ENCODE results near the gene LOX.
A peak's percentile ranks its signal among the peaks of the same experiment; 100 is the strongest.
"Not testable (repeated sequence)": the region's sequence is repeated elsewhere in the genome, so short reads cannot be mapped to it uniquely, and the experiment has no call there.

LOX gene

GRCh38 chr5:122112063-122112462 is 34.0 kb upstream of the LOX start:
- TF ChIP-seq POLR2A (IDR thresholded peaks at IDR 0.05; ENCODE audit: low read depth, low read length), result no peak
- no peak for FAIRE-seq

GRCh38 chr5:122111460-122111859 is 33.4 kb upstream of the LOX start:
- FAIRE-seq (no peak), DNase-seq (ENCODE audit: insufficient read length, low spot score) (no peak)
- TF ChIP-seq POLR2A (IDR thresholded peaks at IDR 0.05; ENCODE audit: low read depth, low read length), result no peak

More at GRCh38 chr5:122112063-122112462, 34.0 kb upstream of the LOX start:
- no peak for DNase-seq (ENCODE audit: insufficient read length, low spot score)

- no peak for FAIRE-seq
- no peak for TF ChIP-seq POLR2A (IDR thresholded peaks at IDR 0.05; ENCODE audit: low read depth, low read length)
- no peak for DNase-seq (ENCODE audit: insufficient read length, low spot score)
Observed at GRCh38 chr5:122110987-122111386, 32.9 kb upstream of the LOX start.

- DNase-seq (ENCODE audit: insufficient read length, low spot score), result no peak
- FAIRE-seq, result no peak
- TF ChIP-seq POLR2A (IDR thresholded peaks at IDR 0.05; ENCODE audit: low read depth, low read length), result no peak
Observed at GRCh38 chr5:122107016-122107415, 29.0 kb upstream of the LOX start.

- FAIRE-seq (no peak), DNase-seq (ENCODE audit: insufficient read length, low spot score) (no peak)
- TF ChIP-seq POLR2A (IDR thresholded peaks at IDR 0.05; ENCODE audit: low read depth, low read length), result no peak
Observed at GRCh38 chr5:122105909-122106308, 27.9 kb upstream of the LOX start.

- no peak for TF ChIP-seq POLR2A (IDR thresholded peaks at IDR 0.05; ENCODE audit: low read depth, low read length)
- FAIRE-seq, result peak; percentile 92
- DNase-seq (ENCODE audit: insufficient read length, low spot score), result no peak
Observed at GRCh38 chr5:122102825-122103224, 24.8 kb upstream of the LOX start.

- FAIRE-seq (peak; percentile 95), DNase-seq (ENCODE audit: insufficient read length, low spot score) (no peak)
- no peak for TF ChIP-seq POLR2A (IDR thresholded peaks at IDR 0.05; ENCODE audit: low read depth, low read length)
Observed at GRCh38 chr5:122101636-122102285, 23.7 kb upstream of the LOX start.

- DNase-seq (ENCODE audit: insufficient read length, low spot score) (no peak), FAIRE-seq (peak; percentile 92)
- no peak for TF ChIP-seq POLR2A (IDR thresholded peaks at IDR 0.05; ENCODE audit: low read depth, low read length)
Observed at GRCh38 chr5:122099060-122099790, 21.2 kb upstream of the LOX start.

GRCh38 chr5:122097391-122097790 is 19.3 kb upstream of the LOX start:
- DNase-seq (ENCODE audit: insufficient read length, low spot score) (no peak), FAIRE-seq (no peak)
- no peak for TF ChIP-seq POLR2A (IDR thresholded peaks at IDR 0.05; ENCODE audit: low read depth, low read length)

GRCh38 chr5:122095158-122095557 is 17.1 kb upstream of the LOX start:
- no peak for DNase-seq (ENCODE audit: insufficient read length, low spot score)
- TF ChIP-seq POLR2A (IDR thresholded peaks at IDR 0.05; ENCODE audit: low read depth, low read length), result no peak
- FAIRE-seq, result no peak

- DNase-seq (ENCODE audit: insufficient read length, low spot score), result not testable (repeated sequence)
Observed at GRCh38 chr5:122094251-122094650, 16.2 kb upstream of the LOX start.

GRCh38 chr5:122093415-122094180 is 15.5 kb upstream of the LOX start:
- no peak for TF ChIP-seq POLR2A (IDR thresholded peaks at IDR 0.05; ENCODE audit: low read depth, low read length)
- DNase-seq (ENCODE audit: insufficient read length, low spot score) (no peak), FAIRE-seq (no peak)

More at GRCh38 chr5:122094251-122094650, 16.2 kb upstream of the LOX start:
- FAIRE-seq, result not testable (repeated sequence)

GRCh38 chr5:122091936-122092600 is 14.0 kb upstream of the LOX start:
- TF ChIP-seq POLR2A (IDR thresholded peaks at IDR 0.05; ENCODE audit: low read depth, low read length), result no peak
- FAIRE-seq, result no peak
- DNase-seq (ENCODE audit: insufficient read length, low spot score), result no peak

Measured in H54 (cell line).